ENCODE results near the gene ARHGEF39.

DNA sequence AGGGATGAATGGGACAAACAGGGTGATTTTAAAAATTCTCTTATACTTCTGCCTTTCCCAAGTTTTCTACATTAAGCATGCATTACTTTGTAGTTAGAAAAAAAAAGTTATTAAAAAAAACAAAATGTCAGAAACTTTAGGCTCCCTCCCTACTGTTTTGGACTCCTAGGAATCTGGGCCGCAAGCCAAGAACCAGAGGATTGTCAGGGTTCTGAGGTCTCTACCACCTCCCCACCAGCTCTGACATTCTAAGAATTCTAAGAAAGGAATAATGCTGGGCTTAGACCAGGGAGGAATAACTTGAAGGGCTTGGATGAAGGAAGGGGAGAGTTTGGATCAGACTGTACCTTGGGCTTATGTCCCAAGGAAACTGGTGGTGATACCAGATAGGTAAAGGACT, 1.1 kb upstream of the ARHGEF39 start:
- TF ChIP-seq RAD21 (conservative IDR thresholded peaks at IDR 0.05 in 1 of 2, IDR thresholded peaks at IDR 0.05 in 1 of 2) (no peak), KDM5A (IDR thresholded peaks at IDR 0.05) (no peak)

Measured in A549 (cell line).